Dermis blood vessel endothelial cell (primary cell): ENCODE results near the gene CRB2. TPM values are rescaled to one million over a fixed set of nuclear protein-coding genes. Genes with fewer than 3 reads are reported as not detected.

Experiments used
- DNase-seq: peaks from one replicate; pipeline ENCODE4 v3.0.0; 2010
- total RNA-seq: library from RNA; depleted of rRNA; stranded (reverse); fragments of >200 nt; gene quantifications from 2 replicates; pipeline ENCODE4 v1.2.3, GENCODE V29; 2014

Gene CRB2
- total RNA-seq, 1 donor from 2014 or later, result not detected

- DNase-seq, result no peak
Observed at GRCh38 chr9:123365287-123365880, 9.4 kb downstream of the CRB2 start.

- no peak for DNase-seq
Observed at GRCh38 chr9:123365881-123366528, 10.0 kb downstream of the CRB2 start.

- no peak for DNase-seq
Observed at GRCh38 chr9:123368023-123368422, 12.0 kb downstream of the CRB2 start.

- DNase-seq, result no peak
Observed at GRCh38 chr9:123368536-123369153, 12.6 kb downstream of the CRB2 start.

GRCh38 chr9:123369296-123369695, 13.3 kb downstream of the CRB2 start:
- no peak for DNase-seq

- DNase-seq, result no peak
Observed at GRCh38 chr9:123370108-123370507, 14.1 kb downstream of the CRB2 start.

GRCh38 chr9:123370526-123371227, 14.7 kb downstream of the CRB2 start:
- DNase-seq, result no peak

- DNase-seq, result no peak
Observed at GRCh38 chr9:123371228-123371584, 15.2 kb downstream of the CRB2 start.

GRCh38 chr9:123371805-123372590, 16.0 kb downstream of the CRB2 start:
- no peak for DNase-seq

GRCh38 chr9:123372766-123373446, 16.9 kb downstream of the CRB2 start:
- DNase-seq, result no peak

- DNase-seq, result no peak
Observed at GRCh38 chr9:123373447-123373923, 17.5 kb downstream of the CRB2 start.

GRCh38 chr9:123373946-123374345, 17.9 kb downstream of the CRB2 start:
- DNase-seq, result no peak

GRCh38 chr9:123375469-123376132, 19.6 kb downstream of the CRB2 start:
- DNase-seq, result no peak

GRCh38 chr9:123376218-123377071, 20.4 kb downstream of the CRB2 start:
- no peak for DNase-seq

GRCh38 chr9:123377211-123377971, 21.4 kb downstream of the CRB2 start:
- no peak for DNase-seq

GRCh38 chr9:123378025-123378424, 22.0 kb downstream of the CRB2 start:
- DNase-seq, result no peak

- DNase-seq, result no peak
Observed at GRCh38 chr9:123378956-123379660, 23.1 kb downstream of the CRB2 start.

GRCh38 chr9:123380852-123381705, 25.1 kb downstream of the CRB2 start:
- DNase-seq, result no peak
